NCI-H345 treated with DMSO at 0.1 percent for 48 hours (cell line): ENCODE data around the gene PDE6G.

ENCODE experiments used
- DNase-seq: peaks from one replicate; lab custom pipeline; 2025; ENCODE audit not compliant: unreplicated experiment; lab: John Stamatoyannopoulos, UW

The PDE6G gene

DNA sequence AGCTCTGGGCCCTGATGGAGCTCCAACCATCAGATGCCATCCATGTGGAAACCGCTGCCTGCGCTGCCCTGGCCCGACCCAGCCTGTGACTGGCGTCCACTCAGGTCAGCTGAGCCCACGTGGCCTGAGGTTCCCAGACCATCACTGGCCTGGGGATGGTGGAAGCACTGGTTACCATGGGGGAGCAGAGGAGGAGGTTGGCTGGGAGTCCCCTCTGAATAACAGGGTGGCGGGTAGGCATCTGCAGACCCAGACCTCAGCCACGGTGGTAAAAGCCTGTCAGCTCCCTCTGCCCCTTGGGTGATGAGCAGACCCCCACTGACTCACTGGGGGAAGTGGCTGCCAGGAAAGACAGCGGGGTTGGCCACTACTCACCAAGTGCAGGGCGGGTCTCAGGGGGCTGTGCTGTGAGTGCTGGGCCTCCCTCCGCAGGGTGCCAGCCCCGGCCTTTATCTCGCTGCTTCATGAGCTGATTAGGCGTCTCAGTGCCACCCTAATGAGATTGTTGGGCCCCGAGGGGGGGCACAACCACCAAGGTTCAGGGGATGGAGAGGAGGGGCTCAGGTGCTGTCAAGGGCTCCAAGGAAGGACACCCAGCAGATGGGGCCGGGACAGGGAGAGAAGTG lies at the start of gene PDE6G:
PDE6G (minus strand) TSS at position 425 of the 626 bp plus-strand sequence. CDS start 3,237 bp downstream, outside the sequence.
- DNase-seq: no peak

- DNase-seq: no peak
These were observed 49.3 kb upstream of the PDE6G start for GRCh38 chr17:81705518-81706231.

GRCh38 chr17:81703747-81704654 lies 47.7 kb upstream of the PDE6G start:
- no peak for DNase-seq

GRCh38 chr17:81702934-81703746 lies 46.8 kb upstream of the PDE6G start, which contains the start of gene MRPL12:
TSS of gene MRPL12 (plus strand) at chr17:81703367. CDS start at chr17:81703502, 135 bp downstream.
- peak; percentile 88 for DNase-seq

DNA sequence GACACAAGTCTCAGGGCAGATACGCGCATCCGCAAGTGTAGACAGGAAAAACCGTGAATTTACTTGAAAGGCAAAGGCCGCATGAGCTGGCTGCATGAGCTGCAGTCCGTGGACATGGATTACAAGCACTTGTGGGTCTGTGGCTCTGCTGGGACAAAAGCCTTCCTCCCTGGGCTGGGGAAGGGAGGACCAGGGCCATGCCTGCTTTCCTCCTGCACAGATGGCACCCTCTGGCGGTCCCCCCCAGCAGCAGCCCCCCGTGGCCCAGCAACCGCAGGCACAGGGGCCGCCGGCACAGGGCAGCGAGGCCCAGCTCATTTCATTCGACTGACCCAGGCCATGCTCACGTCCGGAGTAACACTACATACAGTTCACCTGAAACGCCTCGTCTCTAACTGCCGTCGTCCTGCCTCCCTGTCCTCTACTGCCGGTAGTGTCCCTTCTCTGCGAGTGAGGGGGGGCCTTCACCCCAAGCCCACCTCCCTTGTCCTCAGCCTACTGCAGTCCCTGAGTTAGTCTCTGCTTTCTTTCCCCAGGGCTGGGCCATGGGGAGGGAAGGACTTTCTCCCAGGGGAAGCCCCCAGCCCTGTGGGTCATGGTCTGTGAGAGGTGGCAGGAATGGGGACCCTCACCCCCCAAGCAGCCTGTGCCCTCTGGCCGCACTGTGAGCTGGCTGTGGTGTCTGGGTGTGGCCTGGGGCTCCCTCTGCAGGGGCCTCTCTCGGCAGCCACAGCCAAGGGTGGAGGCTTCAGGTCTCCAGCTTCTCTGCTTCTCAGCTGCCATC lies 45.1 kb upstream of the PDE6G start:
- DNase-seq: no peak

DNA sequence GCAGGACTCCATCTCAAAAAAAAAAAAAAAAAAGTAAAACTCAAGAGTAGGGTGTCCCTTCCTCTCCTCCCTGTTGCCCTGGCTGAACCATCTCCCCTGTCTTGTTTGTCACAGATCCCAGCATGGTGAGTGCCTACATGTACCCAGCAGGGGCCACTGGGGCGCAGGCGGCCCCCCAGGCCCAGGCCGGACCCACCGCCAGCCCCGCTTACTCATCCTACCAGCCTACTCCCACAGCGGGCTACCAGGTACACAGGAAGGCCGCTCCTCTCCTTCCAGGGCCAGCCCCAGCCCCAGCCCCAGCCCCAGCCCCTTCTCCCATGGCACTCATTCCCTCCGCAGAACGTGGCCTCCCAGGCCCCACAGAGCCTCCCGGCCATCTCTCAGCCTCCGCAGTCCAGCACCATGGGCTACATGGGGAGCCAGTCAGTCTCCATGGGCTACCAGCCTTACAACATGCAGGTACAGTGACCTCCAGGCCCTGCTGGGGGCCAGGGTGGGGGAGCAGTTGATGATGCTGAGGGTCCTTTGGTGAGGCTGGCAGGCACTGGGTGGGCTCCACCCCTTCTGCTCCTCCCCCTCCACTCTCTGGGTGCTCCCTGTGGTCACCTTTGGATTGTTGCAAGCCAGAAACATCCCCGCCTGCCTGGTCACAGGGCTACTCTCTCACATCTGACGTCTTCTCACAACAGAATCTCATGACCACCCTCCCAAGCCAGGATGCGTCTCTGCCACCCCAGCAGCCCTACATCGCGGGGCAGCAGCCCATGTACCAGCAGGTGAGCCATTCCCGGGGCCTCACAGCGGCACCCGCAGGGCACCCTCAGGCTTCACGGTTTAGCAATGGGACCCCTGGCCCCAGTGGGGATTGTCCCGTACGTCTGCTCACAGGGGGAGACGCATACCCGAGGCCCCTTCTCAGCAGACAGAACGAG lies 44.3 kb upstream of the PDE6G start:
- no peak for DNase-seq

- DNase-seq: no peak
These were observed 41.1 kb upstream of the PDE6G start for GRCh38 chr17:81697261-81698044.

GRCh38 chr17:81696218-81696941 lies 40.0 kb upstream of the PDE6G start:
- no peak for DNase-seq

DNA sequence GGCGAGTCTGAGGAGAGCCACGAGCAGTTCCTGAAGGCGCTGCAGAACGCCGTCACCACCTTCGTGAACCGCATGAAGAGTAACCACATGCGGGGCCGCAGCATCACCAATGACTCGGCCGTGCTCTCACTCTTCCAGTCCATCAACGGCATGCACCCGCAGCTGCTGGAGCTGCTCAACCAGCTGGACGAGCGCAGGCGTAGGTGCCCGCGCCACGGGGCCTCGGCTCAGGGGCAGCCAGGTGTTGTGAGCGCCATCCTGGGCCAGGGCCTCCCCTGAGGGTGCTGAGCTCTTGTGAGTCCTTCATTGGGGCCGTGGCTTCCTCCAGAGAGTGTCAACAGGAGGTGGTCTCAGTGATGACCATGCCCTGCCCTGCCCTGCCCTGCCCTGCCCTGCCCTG lies 39.5 kb upstream of the PDE6G start:
- DNase-seq: no peak

GRCh38 chr17:81695211-81695610 lies 38.9 kb upstream of the PDE6G start:
- DNase-seq: no peak

- DNase-seq: no peak
These were observed 38.5 kb upstream of the PDE6G start for GRCh38 chr17:81694810-81695209.

GRCh38 chr17:81693509-81694210 lies 37.3 kb upstream of the PDE6G start:
- no peak for DNase-seq

GRCh38 chr17:81691608-81692007 lies 35.3 kb upstream of the PDE6G start:
- DNase-seq: no peak

GRCh38 chr17:81691196-81691595 lies 34.9 kb upstream of the PDE6G start:
- no peak for DNase-seq

DNA sequence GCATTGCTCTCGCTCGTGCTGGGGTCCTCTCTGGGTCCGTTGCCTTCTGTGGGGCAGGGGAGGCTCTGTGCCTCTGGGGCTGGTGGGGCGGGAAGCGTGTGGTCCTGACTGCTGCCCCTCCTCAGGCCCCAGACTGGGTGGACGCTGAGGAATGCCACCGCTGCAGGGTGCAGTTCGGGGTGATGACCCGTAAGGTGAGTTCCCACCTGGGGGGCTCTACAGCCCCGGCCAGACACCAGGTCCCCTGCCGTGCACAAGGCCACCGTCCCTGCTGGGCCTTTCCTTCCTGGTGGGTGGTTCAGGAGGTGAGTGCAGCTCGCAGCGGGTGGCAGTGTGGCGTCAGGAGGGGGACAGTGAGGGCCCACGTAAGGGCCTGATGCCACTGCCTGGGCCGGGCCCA lies 34.2 kb upstream of the PDE6G start:
- no peak for DNase-seq

DNA sequence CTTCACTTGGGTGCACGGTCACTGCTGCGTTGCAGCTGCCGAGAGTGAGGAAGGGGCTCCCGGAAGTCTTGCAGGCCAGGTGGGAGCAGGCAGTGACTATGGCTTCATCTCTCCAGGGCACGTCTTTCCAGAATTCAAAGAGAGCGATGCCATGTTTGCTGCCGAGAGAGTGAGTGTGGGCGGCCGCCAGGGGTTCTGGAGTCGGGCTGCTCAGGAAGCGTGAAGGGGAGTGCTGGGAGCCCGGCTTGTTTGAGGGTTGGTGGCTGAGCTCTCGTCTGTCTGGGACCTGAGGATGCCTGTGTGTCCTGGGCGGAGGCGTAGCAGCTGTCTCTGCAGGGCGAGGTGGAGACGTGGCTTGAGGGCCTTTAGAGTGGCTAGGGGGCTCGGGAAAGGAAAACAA lies 33.7 kb upstream of the PDE6G start:
- DNase-seq: no peak

GRCh38 chr17:81688616-81689015 lies 32.3 kb upstream of the PDE6G start:
- DNase-seq: no peak
